Stimulated activated CD8-positive, alpha-beta memory T cell treated with anti-CD3 and anti-CD28 coated beads, Interleukin-4, amount 100 ng/mL, for 1 hour (primary cell): ENCODE data around the gene ZNF500.
A peak's percentile ranks its signal among the peaks of the same experiment; 100 is the strongest.

Experiments used
- DNase-seq, 2 donors: peaks; one replicate each; pipeline ENCODE4 v3.0.0-alpha.2; 2020; ENCODE audit warnings: low read depth in 2 of 2, low spot score in 1 of 2

The ZNF500 gene

GRCh38 chr16:4766875-4767628, at the start of gene ZNF500:
ZNF500 (minus strand) TSS chr16:4767162; CDS start chr16:4765978, 1,184 bp downstream.
- DNase-seq, result peak; percentile 92 to 95

DNA sequence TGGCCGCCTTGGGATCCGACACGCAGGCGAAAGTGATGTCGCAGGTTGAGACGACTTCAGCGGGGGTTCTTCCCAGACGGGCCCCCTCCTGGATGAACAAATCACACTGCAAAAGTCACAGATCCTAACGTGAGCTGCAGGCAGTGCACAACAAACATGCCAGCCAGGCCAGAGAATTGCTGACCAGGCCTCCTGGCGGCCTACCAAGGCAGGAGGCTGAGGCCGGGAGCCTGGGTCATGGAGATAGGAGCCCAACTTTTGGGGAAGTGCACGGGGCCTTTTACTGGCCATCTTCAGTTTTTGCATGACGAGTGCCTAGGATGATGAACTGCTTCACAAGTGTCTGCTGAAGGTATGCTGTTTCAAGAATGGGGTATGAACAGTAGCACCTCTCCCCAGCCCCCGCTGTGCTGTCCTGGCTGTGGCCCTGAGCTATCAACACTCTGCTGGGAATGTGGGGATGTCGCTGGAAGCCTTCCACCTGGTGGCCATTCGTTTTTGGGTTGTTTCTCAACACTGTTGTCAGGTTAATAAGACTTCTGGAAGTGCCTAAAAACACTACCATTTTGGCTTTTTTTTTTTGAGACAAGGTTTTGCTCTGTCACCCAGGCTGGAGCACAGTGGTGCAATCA, 47.7 kb upstream of the ZNF500 start:
- no peak for DNase-seq

DNA sequence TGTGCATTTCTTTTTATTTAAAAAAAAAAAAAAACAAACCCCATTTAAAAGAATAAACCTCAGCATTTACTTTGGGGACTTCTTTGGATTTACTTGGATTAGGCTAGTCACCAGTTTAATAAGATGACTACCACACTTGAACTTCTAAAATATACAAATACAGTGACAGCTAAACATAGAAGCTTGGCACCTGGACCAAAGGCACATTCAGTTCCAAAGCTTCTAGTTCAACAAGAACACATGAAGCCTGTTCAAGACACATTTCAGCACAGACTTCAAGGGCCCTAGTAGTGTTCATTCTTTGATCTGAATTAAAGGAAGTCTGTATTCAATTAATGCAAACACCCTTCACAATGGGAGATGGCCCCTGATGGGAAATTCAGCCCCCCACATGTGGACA, 47.1 kb upstream of the ZNF500 start:
- no peak for DNase-seq

DNA sequence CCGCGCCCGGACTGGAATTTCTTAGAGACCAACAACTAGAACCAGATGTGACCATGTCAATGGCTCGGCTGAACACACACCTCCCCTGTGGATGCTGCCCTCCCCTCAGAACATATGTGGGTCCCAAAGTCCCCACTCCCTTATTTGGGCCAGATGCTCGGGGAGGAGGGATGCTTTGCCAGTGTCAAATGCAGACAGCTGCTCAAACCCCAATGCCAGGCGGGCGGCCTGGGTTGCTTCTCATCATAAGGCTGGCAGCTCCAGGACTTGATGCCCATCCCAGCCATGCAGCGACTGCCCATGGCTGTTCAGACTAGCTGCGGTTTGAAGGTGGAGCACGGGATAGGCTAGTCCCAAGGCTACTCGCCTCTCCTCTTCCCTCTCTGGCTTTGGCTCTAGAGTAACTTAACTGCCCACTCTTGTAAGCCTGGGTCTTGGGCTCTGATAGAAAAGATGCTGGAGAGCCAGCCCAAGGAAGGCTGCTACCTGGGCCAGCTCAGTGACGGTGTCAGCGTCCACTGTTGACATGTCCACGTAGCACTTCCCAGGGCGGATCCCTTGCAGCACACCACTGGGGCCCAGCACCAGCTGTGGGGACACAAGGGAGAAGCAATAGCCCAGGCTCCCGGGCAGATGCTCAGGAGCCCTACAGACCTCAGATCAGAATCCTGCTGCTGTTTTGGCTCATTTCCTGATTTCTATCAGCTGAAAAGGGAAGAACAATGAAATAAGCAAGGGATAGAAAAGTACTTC, 46.5 kb upstream of the ZNF500 start:
- no peak for DNase-seq

- DNase-seq, result no peak
These were observed 44.8 kb upstream of the ZNF500 start for GRCh38 chr16:4811773-4812172.

DNA sequence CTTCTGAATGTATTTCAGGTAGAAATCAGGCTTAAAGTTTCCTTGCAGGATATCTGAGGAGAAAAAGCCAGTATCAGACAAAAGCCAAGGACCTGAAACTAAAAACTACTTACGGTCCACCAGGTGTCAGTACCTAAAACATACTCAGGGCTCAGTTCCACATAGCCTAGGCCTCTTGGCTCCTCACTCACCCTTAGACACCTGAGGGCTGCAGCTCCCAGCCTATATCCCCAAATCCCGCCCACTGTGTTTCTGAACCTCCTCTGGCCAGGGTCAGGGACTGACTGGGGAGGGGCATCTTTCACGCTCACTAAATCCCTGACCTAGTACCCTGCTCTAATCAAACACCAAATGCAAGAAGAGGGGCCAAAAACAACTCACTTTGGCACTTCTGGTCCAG, 44.3 kb upstream of the ZNF500 start:
- no peak for DNase-seq

DNA sequence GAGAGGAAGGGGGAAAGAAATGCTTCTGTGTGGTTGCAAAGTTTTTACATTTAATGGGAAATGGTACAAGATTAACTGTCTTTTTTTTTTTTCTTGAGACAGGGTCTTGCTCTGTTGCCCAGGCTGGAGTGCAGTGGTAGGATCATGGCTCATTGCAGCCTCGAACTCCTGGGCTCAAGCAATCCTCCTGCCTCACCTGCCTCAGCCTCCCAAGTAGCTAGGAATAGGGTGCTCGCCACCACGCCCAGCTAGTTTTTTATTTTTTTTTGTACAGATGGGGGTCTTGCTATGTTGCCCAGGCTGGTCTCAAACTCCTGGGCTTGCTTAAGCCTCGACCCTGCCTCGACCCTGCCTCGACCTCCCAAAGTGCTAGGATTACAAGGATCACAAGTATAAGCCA, 39.3 kb upstream of the ZNF500 start:
- DNase-seq, result no peak

- no peak for DNase-seq
These were observed 38.3 kb upstream of the ZNF500 start for GRCh38 chr16:4805231-4805630.

GRCh38 chr16:4803898-4804762, 37.2 kb upstream of the ZNF500 start:
- no peak for DNase-seq

DNA sequence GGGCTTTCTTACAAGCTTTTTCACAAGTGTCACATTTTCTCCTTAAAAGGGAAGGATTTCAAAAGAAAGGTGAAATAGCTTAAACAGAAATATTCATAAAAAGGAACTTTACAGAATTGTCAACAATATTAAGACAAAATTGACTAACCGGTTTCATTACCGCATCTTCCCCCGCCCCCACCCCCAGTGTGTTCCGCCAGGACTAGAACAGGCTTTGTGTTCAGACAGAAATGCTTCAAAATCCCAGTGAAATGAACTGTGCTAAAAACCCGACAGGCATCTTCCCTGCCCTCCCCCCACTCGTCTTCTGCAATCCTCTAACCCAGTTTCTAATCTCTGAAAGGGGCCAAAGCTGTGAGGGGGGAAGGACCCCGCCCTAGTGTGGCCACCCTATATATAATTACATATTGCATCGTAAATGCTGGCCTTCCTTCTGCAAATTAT, 36.5 kb upstream of the ZNF500 start:
- no peak for DNase-seq

- peak; percentile 72 for DNase-seq
These were observed 35.8 kb upstream of the ZNF500 start for GRCh38 chr16:4802659-4803287.

GRCh38 chr16:4801962-4802658, 35.1 kb upstream of the ZNF500 start, which contains the start of gene ROGDI:
ROGDI (minus strand) TSS chr16:4802633; CDS start chr16:4802571, 62 bp downstream.
- peak; percentile 44 to 57 for DNase-seq

GRCh38 chr16:4801051-4801961, 34.3 kb upstream of the ZNF500 start:
- DNase-seq, result no peak

DNA sequence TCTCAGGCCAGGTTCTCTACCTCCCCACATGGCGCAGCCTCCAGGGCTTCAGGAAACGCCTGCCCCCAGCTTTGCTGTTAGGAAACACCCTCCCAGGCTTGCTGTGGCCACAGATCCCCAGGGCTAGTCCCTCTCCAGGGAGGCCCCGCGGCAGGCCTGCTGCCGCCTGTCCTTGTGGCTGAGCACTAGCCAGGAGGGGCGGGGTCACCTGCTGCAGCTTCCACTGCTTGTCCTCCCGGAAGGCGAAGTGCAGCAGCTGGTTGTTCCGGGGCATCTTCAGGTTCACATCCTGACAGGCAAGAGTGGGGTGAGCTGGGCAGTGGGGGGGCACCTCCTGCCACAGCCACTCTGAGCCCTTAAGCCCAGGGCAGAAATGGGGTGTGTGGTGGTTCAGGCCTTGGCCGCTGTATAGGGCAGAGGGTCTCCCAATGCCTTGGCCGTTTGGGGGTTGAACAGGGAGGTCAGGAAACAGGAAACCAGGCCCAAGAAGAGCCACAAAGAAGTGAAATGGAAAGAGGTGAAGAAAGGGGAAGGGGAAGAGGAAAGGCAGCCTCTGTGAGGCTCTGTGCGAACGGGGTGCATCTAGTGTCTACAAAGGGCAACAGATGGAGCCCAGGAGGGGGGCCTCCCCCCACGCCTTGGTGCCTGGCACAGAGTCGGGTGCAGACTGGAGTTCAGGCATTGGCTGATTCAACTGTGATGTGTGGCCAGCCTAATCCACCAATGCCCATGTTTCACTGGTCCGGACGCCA, 33.5 kb upstream of the ZNF500 start:
- DNase-seq, result no peak

- no peak for DNase-seq
These were observed 32.4 kb upstream of the ZNF500 start for GRCh38 chr16:4799171-4799855.

- DNase-seq, result no peak
These were observed 31.5 kb upstream of the ZNF500 start for GRCh38 chr16:4798456-4798855.

DNA sequence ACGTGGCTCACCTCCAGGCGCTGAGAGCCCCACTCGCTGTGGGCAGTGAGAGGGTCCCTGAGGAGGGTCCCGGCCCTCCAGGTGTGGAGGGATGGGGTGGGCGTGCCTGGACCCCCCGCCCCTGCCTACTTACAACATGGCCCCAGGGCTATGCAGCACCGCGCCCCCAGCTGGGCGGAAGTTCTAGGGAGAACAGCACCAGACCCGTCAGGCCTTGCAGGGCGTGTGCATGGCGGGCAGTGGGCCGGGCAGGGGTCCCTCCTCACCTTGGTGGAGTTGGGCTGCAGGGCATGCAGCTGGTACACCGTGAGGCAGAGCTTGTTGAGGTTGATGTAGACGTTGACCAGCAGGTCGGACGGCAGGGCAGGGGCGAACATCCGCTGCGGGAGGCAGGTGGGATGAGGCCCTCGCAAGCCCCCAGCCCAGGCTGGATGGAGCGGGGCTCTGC, 30.9 kb upstream of the ZNF500 start:
- DNase-seq, result no peak
